PC-3 (cell line): ENCODE data around the gene SURF6.

Source experiments
- EZH2 ChIP-seq: fragments of 300-600 bp; sonication (generic); IDR thresholded peaks from one replicate; pipeline ENCODE4 v1.6.1; 2017; ENCODE audit warnings: antibody characterized with exemption, mild to moderate bottlenecking, low read length; ENCODE audit not compliant: unreplicated experiment
- EZH2phosphoT487 ChIP-seq: fragments of 300-600 bp; sonication (generic); IDR thresholded peaks from 2 replicates; pipeline ENCODE4 v1.6.1; 2018; ENCODE audit warnings: mild to moderate bottlenecking, antibody characterized with exemption, low read length, borderline replicate concordance
- TF ChIP-seq, protein P1 (sequence below): fragments of 300-600 bp; sonication (generic); conservative IDR thresholded peaks from 2 replicates; pipeline ENCODE4 v1.5.1; 2017; ENCODE audit warnings: antibody characterized with exemption, low read depth, mild to moderate bottlenecking, low read length

DNA sequence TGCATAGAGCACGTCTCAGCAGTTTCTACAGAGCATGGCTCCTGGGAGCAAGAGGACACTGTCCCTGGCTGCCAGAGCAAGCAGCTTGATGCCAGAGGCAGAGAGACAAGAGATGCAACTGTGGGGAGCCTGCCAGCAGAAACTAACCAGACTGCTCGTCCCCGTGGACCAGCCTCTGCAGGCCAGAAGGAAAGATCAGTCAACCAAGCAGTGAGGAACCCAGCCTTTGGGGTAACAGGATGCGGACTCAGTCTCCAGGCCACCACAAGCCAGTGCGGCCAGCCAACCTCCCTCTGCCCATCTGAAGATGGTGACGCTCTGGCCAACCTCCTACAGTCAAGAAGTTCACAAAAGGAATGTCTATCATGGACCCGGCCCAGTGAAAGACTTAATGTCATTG is 36.2 kb upstream of the SURF6 start:
- TF ChIP-seq EZH2 (no peak), EZH2phosphoT487 (no peak)
- TF ChIP-seq, protein P1, sequence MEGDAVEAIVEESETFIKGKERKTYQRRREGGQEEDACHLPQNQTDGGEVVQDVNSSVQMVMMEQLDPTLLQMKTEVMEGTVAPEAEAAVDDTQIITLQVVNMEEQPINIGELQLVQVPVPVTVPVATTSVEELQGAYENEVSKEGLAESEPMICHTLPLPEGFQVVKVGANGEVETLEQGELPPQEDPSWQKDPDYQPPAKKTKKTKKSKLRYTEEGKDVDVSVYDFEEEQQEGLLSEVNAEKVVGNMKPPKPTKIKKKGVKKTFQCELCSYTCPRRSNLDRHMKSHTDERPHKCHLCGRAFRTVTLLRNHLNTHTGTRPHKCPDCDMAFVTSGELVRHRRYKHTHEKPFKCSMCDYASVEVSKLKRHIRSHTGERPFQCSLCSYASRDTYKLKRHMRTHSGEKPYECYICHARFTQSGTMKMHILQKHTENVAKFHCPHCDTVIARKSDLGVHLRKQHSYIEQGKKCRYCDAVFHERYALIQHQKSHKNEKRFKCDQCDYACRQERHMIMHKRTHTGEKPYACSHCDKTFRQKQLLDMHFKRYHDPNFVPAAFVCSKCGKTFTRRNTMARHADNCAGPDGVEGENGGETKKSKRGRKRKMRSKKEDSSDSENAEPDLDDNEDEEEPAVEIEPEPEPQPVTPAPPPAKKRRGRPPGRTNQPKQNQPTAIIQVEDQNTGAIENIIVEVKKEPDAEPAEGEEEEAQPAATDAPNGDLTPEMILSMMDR, result no peak
